CD14-positive monocyte (primary cell): Measurements from ENCODE around the gene RUFY4. TPM values are rescaled to one million over a fixed set of nuclear protein-coding genes. Genes with fewer than 3 reads are reported as not detected.

Experiments used
- DNase-seq, 3 donors: peaks; one replicate each; pipeline ENCODE4 v3.0.0-alpha.2; 2011 to 2022
- H2AFZ ChIP-seq: 2 replicates; pipeline ENCODE4 v1.6.0; 2012; ENCODE audit warnings: mild to moderate bottlenecking, low read depth, low read length, inconsistent platforms; ENCODE audit not compliant: insufficient read depth, poor library complexity, severe bottlenecking
- H3K27ac ChIP-seq, 2 donors: 1 replicate in 1 of 2; 2 replicates in 1 of 2; pipeline ENCODE4 v1.5.1; 2012 to 2013; ENCODE audit warnings: low read length in 2 of 2, control low read depth in 1 of 2, inconsistent platforms in 1 of 2, low read depth in 1 of 2, mild to moderate bottlenecking in 1 of 2
- H3K27me3 ChIP-seq, 2 donors: one replicate each; pipeline versions ENCODE4 v1.6.0 to v1.6.1; 2011 to 2013; ENCODE audit warnings: low read length in 2 of 2; ENCODE audit not compliant: control insufficient read depth in 2 of 2, insufficient read depth in 2 of 2
- H3K36me3 ChIP-seq, 2 donors: replicated peaks in 1 of 2; 1 replicate in 1 of 2; 2 replicates in 1 of 2; pipeline versions ENCODE4 v1.5.1 to v1.6.1; 2012 to 2013; ENCODE audit warnings: low read length in 2 of 2, control low read depth in 1 of 2, inconsistent platforms in 1 of 2, mild to moderate bottlenecking in 1 of 2; ENCODE audit not compliant: insufficient read depth in 2 of 2, control insufficient read depth in 1 of 2
- H3K4me1 ChIP-seq, 2 donors: 1 replicate in 1 of 2; 2 replicates in 1 of 2; pipeline versions ENCODE4 v1.5.1 to v1.6.1; 2012 to 2013; ENCODE audit warnings: low read length in 2 of 2, control low read depth in 1 of 2, inconsistent platforms in 1 of 2, mild to moderate bottlenecking in 1 of 2, moderate library complexity in 1 of 2; ENCODE audit not compliant: insufficient read depth in 2 of 2, control insufficient read depth in 1 of 2
- H3K4me2 ChIP-seq: replicated peaks from 2 replicates; pipeline ENCODE3; 2012; ENCODE audit warnings: low read length, moderate library complexity, mild to moderate bottlenecking; ENCODE audit not compliant: poor library complexity, severe bottlenecking; ENCODE audit errors: extremely low read depth
- H3K4me3 ChIP-seq, 3 experiments: fragments of 200-600 bp in 1 of 3; sonication (generic) in 1 of 3; replicated peaks in 1 of 3; 1 replicate in 2 of 3; 2 replicates in 1 of 3; pipeline ENCODE4 v1.5.1; 2011 to 2013; ENCODE audit warnings: low read length in 3 of 3, mild to moderate bottlenecking in 3 of 3, control low read depth in 2 of 3, low read depth in 2 of 3, inconsistent platforms in 1 of 3, moderate library complexity in 1 of 3
- H3K79me2 ChIP-seq: 2 replicates; pipeline ENCODE4 v1.6.0; 2012; ENCODE audit warnings: mild to moderate bottlenecking, control low read depth, inconsistent platforms, low read length, moderate library complexity; ENCODE audit not compliant: insufficient read depth
- H3K9ac ChIP-seq: 2 replicates; pipeline ENCODE4 v1.6.0; 2017; ENCODE audit warnings: low read length, mild to moderate bottlenecking; ENCODE audit not compliant: insufficient read depth, poor library complexity, severe bottlenecking
- H3K9me3 ChIP-seq, 2 donors: replicated peaks in 1 of 2; 1 replicate in 1 of 2; 2 replicates in 1 of 2; pipeline versions ENCODE4 v1.5.1 to v1.6.1; 2012 to 2013; ENCODE audit warnings: low read length in 2 of 2, control low read depth in 1 of 2; ENCODE audit not compliant: control insufficient read depth in 1 of 2, insufficient read depth in 1 of 2
- H4K20me1 ChIP-seq: 2 replicates; pipeline ENCODE4 v1.6.0; 2012; ENCODE audit warnings: mild to moderate bottlenecking, low read length, control low read depth, moderate library complexity; ENCODE audit not compliant: insufficient read depth
- H3K27ac Mint-ChIP-seq, 7 donors: one replicate each; pipeline ENCODE4 v1.8.0; 2020; ENCODE audit warnings: mild to moderate bottlenecking in 7 of 7, mixed read lengths in 7 of 7, moderate library complexity in 6 of 7, inconsistent platforms in 2 of 7
- H3K27me3 Mint-ChIP-seq, 3 donors: one replicate each; pipeline ENCODE4 v1.8.0; 2021 to 2022; ENCODE audit warnings: low read depth in 3 of 3, mild to moderate bottlenecking in 3 of 3, mixed read lengths in 3 of 3, moderate library complexity in 3 of 3, inconsistent platforms in 1 of 3
- H3K36me3 Mint-ChIP-seq, 2 donors: one replicate each; pipeline ENCODE4 v1.8.0; 2020; ENCODE audit warnings: mixed read lengths in 2 of 2, inconsistent platforms in 1 of 2, mild to moderate bottlenecking in 1 of 2
- H3K4me1 Mint-ChIP-seq: one replicate; pipeline ENCODE4 v1.8.0; 2020; ENCODE audit warnings: mild to moderate bottlenecking, mixed read lengths
- H3K4me3 Mint-ChIP-seq, 2 donors: one replicate each; pipeline ENCODE4 v1.8.0; 2020; ENCODE audit warnings: mild to moderate bottlenecking in 2 of 2, mixed read lengths in 2 of 2, moderate library complexity in 1 of 2
- H3K9me3 Mint-ChIP-seq, 7 donors: one replicate each; pipeline ENCODE4 v1.8.0; 2020 to 2022; ENCODE audit warnings: mixed read lengths in 7 of 7, mild to moderate bottlenecking in 6 of 7, moderate library complexity in 6 of 7, inconsistent platforms in 2 of 7
- CTCF ChIP-seq: fragments of 200-600 bp; IDR thresholded peaks from one replicate; pipeline ENCODE4 v1.8.0; 2022; ENCODE audit warnings: antibody characterized with exemption, mild to moderate bottlenecking
- WGBS: methylation state at CpG from one replicate; pipeline ENCODE4 v1.1.5; 2013; ENCODE audit warnings: missing lambda C conversion rate; ENCODE audit not compliant: insufficient coverage; 5-methylcytosine and 5-hydroxymethylcytosine counted together
- intact Hi-C, 2 donors: fragments of 100-400 bp; cut with micrococcal nuclease; formaldehyde crosslinking; loops; one replicate each; pipeline versions ENCODE4 v1.15.0 to v1.15.1; 2023
- polyA plus RNA-seq, 3 donors: library from polyadenylated mRNA; depleted of rRNA in 1 of 3; unstranded in 2 of 3; stranded (reverse) in 1 of 3; fragments of 300-500 nt in 2 of 3; fragments of >200 nt in 1 of 3; fragmentation: Illumina TruSeq in 2 of 3; gene quantifications; 1 replicate in 2 of 3; 2 replicates in 1 of 3; pipeline ENCODE4 v1.2.3, GENCODE V29; 2012 to 2021

Gene RUFY4
- polyA plus RNA-seq, 3 donors = 0.65 to 26.1 (median 0.68) TPM

GRCh38 chr2:218123986-218124385 lies 54.9 kb downstream of the RUFY4 start:
- Histone ChIP-seq H3K4me2 (no peak overlapping the region), H3K79me2 (peaks cover 31% of the 10 kb centered on the region), H3K27me3 (no peaks in the 10 kb centered on the region), H3K27ac (peak overlapping the region in 1 of 2 donors; percentile 87), H3K9me3 (peaks cover 0 to 12% of the 10 kb centered on the region in 2 donors), H2AFZ (no peak overlapping the region), H3K9ac (no peak overlapping the region), H4K20me1 (no peaks in the 10 kb centered on the region), H3K4me3 (no peak overlapping the region), H3K4me1 (peaks cover 50 to 51% of the 10 kb centered on the region in 2 donors), H3K36me3 (no peaks in the 10 kb centered on the region)
- no peak for DNase-seq
- Mint-ChIP-seq H3K4me1 (peaks cover 48% of the 10 kb centered on the region), H3K27me3 (peaks cover 0 to 7% (median 0%) of the 10 kb centered on the region in 3 donors), H3K27ac (peak overlapping the region in 1 of 7 donors; percentile 28), H3K9me3 (peaks cover 16 to 28% (median 20%) of the 10 kb centered on the region in 7 donors), H3K4me3 (no peak overlapping the region), H3K36me3 (no peaks in the 10 kb centered on the region)
- 100% methylated on average over 1 of the region's 4 CpGs for WGBS
- no peak for TF ChIP-seq CTCF
- intact Hi-C loops = no loop called here

- H3K4me3 Mint-ChIP-seq = peak overlapping the region; percentile 84 to 93
These were observed 56.0 kb downstream of the RUFY4 start for GRCh38 chr2:218125095-218125494.

More at GRCh38 chr2:218125095-218125494, 56.0 kb downstream of the RUFY4 start:
- intact Hi-C loops = no loop called here
- no peak for TF ChIP-seq CTCF
- Mint-ChIP-seq H3K4me1 (peaks cover 59% of the 10 kb centered on the region), H3K9me3 (peaks cover 13 to 27% (median 20%) of the 10 kb centered on the region in 7 donors), H3K27ac (peak overlapping the region; percentile 85 to 96 (median 91)), H3K27me3 (peaks cover 0 to 7% (median 0%) of the 10 kb centered on the region in 3 donors), H3K36me3 (peaks cover 2% of the 10 kb centered on the region in 2 donors)
- H3K4me3 ChIP-seq = peak overlapping the region; percentile 46 to 82 (median 77)
- H3K9ac ChIP-seq = peak overlapping the region; percentile 70
- H3K27ac ChIP-seq = peak overlapping the region; percentile 87 to 94
- peaks cover 0 to 12% of the 10 kb centered on the region in 2 donors for H3K9me3 ChIP-seq
- H3K4me2 ChIP-seq = peak overlapping the region; percentile 79
- WGBS = 0% methylated on average over 2 of the region's 4 CpGs
- H2AFZ ChIP-seq = peak overlapping the region; percentile 84
- H3K4me1 ChIP-seq = peaks cover 61 to 62% of the 10 kb centered on the region in 2 donors
- H3K27me3 ChIP-seq = no peaks in the 10 kb centered on the region
- H3K79me2 ChIP-seq = peaks cover 39% of the 10 kb centered on the region
- H3K36me3 ChIP-seq = no peaks in the 10 kb centered on the region
- no peaks in the 10 kb centered on the region for H4K20me1 ChIP-seq
- DNase-seq = no peak
